ENCODE results near the gene DNER.

Gene DNER

DNA sequence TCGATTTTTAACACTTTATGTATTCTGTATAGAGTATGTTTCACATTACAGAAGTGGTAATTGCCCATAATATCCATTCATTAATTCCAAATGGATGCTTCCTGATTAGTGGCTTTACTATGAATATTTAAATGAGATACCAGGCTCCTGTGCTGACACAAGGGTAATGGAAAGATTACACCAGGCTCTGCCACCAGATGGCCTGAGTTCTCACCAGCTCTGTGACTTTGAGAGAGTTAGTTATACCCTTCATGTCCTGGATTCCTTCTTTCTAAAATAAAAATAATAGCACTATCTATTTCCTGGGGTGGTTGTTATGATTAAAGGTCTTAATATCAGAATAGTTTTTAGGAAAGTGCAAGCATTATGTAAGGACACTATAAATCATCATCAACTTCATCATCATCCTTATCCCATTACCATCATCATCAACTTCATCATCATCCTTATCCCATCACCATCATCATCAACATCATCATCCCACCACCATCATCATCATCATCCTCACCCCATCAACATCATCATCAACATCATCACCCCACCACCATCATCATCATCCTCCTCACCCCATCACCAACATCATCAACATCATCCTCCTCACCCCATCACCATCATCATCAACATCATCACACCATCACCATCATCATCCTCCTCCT is 151.8 kb downstream of the DNER start:
- no peak overlapping the region for H3K4me3 ChIP-seq (ENCODE audit: severe bottlenecking)
- H3K27me3 ChIP-seq (ENCODE audit: insufficient read depth, poor library complexity, severe bottlenecking): no peaks in the 10 kb centered on the region
- no peaks in the 10 kb centered on the region; the same call in 1 of the 2 replicates for H3K36me3 ChIP-seq (ENCODE audit: low read depth)
- no peaks in the 10 kb centered on the region for H3K4me1 ChIP-seq (ENCODE audit: insufficient read depth, poor library complexity, severe bottlenecking)
- DNase-seq (ENCODE audit: low spot score) (no peak), ATAC-seq (ENCODE audit: low read depth) (no peak)
- no peak overlapping the region for H3K27ac ChIP-seq (ENCODE audit: poor library complexity, severe bottlenecking)
- TF ChIP-seq, protein P1, sequence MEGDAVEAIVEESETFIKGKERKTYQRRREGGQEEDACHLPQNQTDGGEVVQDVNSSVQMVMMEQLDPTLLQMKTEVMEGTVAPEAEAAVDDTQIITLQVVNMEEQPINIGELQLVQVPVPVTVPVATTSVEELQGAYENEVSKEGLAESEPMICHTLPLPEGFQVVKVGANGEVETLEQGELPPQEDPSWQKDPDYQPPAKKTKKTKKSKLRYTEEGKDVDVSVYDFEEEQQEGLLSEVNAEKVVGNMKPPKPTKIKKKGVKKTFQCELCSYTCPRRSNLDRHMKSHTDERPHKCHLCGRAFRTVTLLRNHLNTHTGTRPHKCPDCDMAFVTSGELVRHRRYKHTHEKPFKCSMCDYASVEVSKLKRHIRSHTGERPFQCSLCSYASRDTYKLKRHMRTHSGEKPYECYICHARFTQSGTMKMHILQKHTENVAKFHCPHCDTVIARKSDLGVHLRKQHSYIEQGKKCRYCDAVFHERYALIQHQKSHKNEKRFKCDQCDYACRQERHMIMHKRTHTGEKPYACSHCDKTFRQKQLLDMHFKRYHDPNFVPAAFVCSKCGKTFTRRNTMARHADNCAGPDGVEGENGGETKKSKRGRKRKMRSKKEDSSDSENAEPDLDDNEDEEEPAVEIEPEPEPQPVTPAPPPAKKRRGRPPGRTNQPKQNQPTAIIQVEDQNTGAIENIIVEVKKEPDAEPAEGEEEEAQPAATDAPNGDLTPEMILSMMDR (IDR thresholded peaks at IDR 0.05; ENCODE audit: poor library complexity, severe bottlenecking): no peak
- H3K9me3 ChIP-seq (ENCODE audit: severe bottlenecking): no peaks in the 10 kb centered on the region

DNA sequence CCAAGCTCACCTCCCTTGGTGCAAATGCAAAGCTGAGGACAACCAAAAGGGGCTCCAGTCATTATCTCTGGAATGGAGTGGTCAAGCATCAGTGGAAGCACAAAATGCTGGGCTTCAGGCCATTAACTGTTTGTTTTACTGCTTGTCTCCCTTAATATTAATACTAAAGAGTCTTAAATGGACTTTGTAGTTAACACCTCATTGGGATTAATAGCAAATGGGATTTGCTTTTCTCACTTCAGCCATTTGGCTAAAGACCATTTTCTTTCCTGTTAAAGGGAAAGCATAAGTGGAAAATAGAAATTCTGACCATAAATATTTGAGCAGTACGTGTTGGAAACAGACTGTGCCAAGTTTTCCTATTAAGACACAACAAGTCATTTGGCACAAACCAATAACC is 154.4 kb downstream of the DNER start:
- DNase-seq (ENCODE audit: low spot score) (no peak), ATAC-seq (ENCODE audit: low read depth) (no peak)
- Histone ChIP-seq H3K36me3 (ENCODE audit: low read depth) (no peaks in the 10 kb centered on the region), H3K4me1 (ENCODE audit: insufficient read depth, poor library complexity, severe bottlenecking) (no peaks in the 10 kb centered on the region), H3K9me3 (ENCODE audit: severe bottlenecking) (no peaks in the 10 kb centered on the region), H3K27me3 (ENCODE audit: insufficient read depth, poor library complexity, severe bottlenecking) (no peaks in the 10 kb centered on the region), H3K4me3 (ENCODE audit: severe bottlenecking) (no peak overlapping the region), H3K27ac (ENCODE audit: poor library complexity, severe bottlenecking) (no peak overlapping the region)
- TF ChIP-seq, protein P1 (IDR thresholded peaks at IDR 0.05; ENCODE audit: poor library complexity, severe bottlenecking): no peak

GRCh38 chr2:229553091-229553490 is 161.3 kb downstream of the DNER start:
- Histone ChIP-seq H3K36me3 (ENCODE audit: low read depth) (no peaks in the 10 kb centered on the region), H3K4me1 (ENCODE audit: insufficient read depth, poor library complexity, severe bottlenecking) (no peaks in the 10 kb centered on the region), H3K9me3 (ENCODE audit: severe bottlenecking) (no peaks in the 10 kb centered on the region), H3K4me3 (ENCODE audit: severe bottlenecking) (no peak overlapping the region), H3K27me3 (ENCODE audit: insufficient read depth, poor library complexity, severe bottlenecking) (no peaks in the 10 kb centered on the region), H3K27ac (ENCODE audit: poor library complexity, severe bottlenecking) (no peak overlapping the region)
- TF ChIP-seq, protein P1 (IDR thresholded peaks at IDR 0.05; ENCODE audit: poor library complexity, severe bottlenecking): no peak
- ATAC-seq (ENCODE audit: low read depth): no peak
- no peak for DNase-seq (ENCODE audit: low spot score)

DNA sequence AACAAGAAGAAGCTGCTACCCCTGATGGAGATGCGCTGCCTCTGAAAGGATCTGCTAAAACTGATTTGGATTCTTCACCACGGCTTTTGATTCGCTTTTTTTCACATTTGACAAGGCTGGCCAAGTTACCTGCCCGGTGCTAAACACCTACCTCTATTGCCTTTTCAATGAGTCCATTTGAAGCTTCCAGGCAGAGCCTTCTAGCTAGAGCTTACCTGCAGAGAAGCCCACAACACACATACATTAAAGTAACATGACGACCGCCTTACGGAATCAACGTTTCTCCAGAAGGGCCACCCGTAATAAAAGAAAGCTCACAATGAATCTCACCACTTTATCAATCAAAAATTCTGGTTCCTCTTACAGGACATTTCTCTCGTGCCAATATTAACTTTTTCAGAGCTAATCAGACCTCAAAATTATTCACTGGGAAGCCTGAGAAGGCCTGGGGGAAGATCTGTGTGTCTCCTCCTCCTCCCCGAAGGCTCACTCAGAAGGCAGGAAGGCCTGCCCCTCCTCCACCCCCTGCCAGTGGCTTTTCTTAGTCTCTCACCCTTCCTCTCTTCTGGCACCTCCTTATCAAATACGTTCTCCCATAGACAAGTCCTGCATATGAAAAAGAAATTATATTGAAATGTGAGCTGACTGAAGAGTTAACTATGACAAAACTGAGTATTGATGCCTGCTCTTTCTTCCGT is 171.0 kb downstream of the DNER start:
- Histone ChIP-seq H3K27ac (ENCODE audit: poor library complexity, severe bottlenecking) (no peak overlapping the region), H3K27me3 (ENCODE audit: insufficient read depth, poor library complexity, severe bottlenecking) (no peaks in the 10 kb centered on the region), H3K36me3 (ENCODE audit: low read depth) (no peaks in the 10 kb centered on the region), H3K4me1 (ENCODE audit: insufficient read depth, poor library complexity, severe bottlenecking) (no peaks in the 10 kb centered on the region), H3K9me3 (ENCODE audit: severe bottlenecking) (no peaks in the 10 kb centered on the region), H3K4me3 (ENCODE audit: severe bottlenecking) (no peak overlapping the region)
- TF ChIP-seq, protein P1 (IDR thresholded peaks at IDR 0.05; ENCODE audit: poor library complexity, severe bottlenecking): no peak
- no peak for ATAC-seq (ENCODE audit: low read depth)
- no peak for DNase-seq (ENCODE audit: low spot score)

- no peak overlapping the region for H3K4me3 ChIP-seq (ENCODE audit: severe bottlenecking)
- DNase-seq (ENCODE audit: low spot score) (no peak), ATAC-seq (ENCODE audit: low read depth) (peak; percentile 58; the same call in 2 of the 3 replicates)
- no peaks in the 10 kb centered on the region for H3K36me3 ChIP-seq (ENCODE audit: low read depth)
- H3K27ac ChIP-seq (ENCODE audit: poor library complexity, severe bottlenecking): no peak overlapping the region
- no peaks in the 10 kb centered on the region for H3K27me3 ChIP-seq (ENCODE audit: insufficient read depth, poor library complexity, severe bottlenecking)
- H3K4me1 ChIP-seq (ENCODE audit: insufficient read depth, poor library complexity, severe bottlenecking): no peaks in the 10 kb centered on the region
- no peaks in the 10 kb centered on the region for H3K9me3 ChIP-seq (ENCODE audit: severe bottlenecking)
- TF ChIP-seq, protein P1 (IDR thresholded peaks at IDR 0.05; ENCODE audit: poor library complexity, severe bottlenecking): no peak
Measured at GRCh38 chr2:229539628-229540027, 174.7 kb downstream of the DNER start.

Data from RWPE2 (cell line).